MM.1S (cell line): Measurements from ENCODE around the gene COBLL1.
A peak's percentile ranks its signal among the peaks of the same experiment; 100 is the strongest.

ENCODE experiments used
- DNase-seq: peaks from one replicate; pipeline ENCODE4 v3.0.0-alpha.2; 2015
- H2AFZ ChIP-seq: fragments of 300-600 bp; sonication (generic); 2 replicates; pipeline ENCODE4 v1.6.0; 2016; ENCODE audit warnings: antibody characterized with exemption, low read length
- H3F3A ChIP-seq: fragments of 300-600 bp; sonication (generic); 2 replicates; pipeline ENCODE4 v1.6.1; 2016; ENCODE audit warnings: mild to moderate bottlenecking, antibody characterized with exemption, low read length, moderate library complexity, mixed read lengths; ENCODE audit not compliant: insufficient read depth
- H3K27ac ChIP-seq: fragments of 300-600 bp; sonication (generic); 2 replicates; pipeline ENCODE4 v1.5.1; 2016; ENCODE audit warnings: mild to moderate bottlenecking, low read length
- H3K27me3 ChIP-seq: fragments of 300-600 bp; sonication (generic); replicated peaks from 2 replicates; pipeline ENCODE4 v1.6.0; 2016; ENCODE audit warnings: low read length; ENCODE audit not compliant: insufficient read depth
- H3K36me3 ChIP-seq: fragments of 300-600 bp; sonication (generic); replicated peaks from 2 replicates; pipeline ENCODE4 v1.6.1; 2016; ENCODE audit warnings: mild to moderate bottlenecking, low read length, mixed read lengths; ENCODE audit not compliant: insufficient read depth
- H3K4me1 ChIP-seq: fragments of 300-600 bp; sonication (generic); 2 replicates; pipeline ENCODE4 v1.6.1; 2016; ENCODE audit warnings: low read length, mixed read lengths
- H3K4me2 ChIP-seq: fragments of 300-600 bp; sonication (generic); 2 replicates; pipeline ENCODE4 v1.6.0; 2016; ENCODE audit warnings: low read depth, low read length
- H3K4me3 ChIP-seq: fragments of 300-600 bp; sonication (generic); 2 replicates; pipeline ENCODE4 v1.5.1; 2016; ENCODE audit warnings: low read length, mixed read lengths
- H3K79me2 ChIP-seq: fragments of 300-600 bp; sonication (generic); 2 replicates; pipeline ENCODE4 v1.6.1; 2016; ENCODE audit warnings: mixed run types, low read length, mixed read lengths
- H3K9ac ChIP-seq: fragments of 300-600 bp; sonication (generic); 2 replicates; pipeline ENCODE4 v1.6.1; 2016; ENCODE audit warnings: low read length, mixed read lengths
- H3K9me2 ChIP-seq: fragments of 300-600 bp; sonication (generic); replicated peaks from 2 replicates; pipeline ENCODE4 v1.6.1; 2016; ENCODE audit warnings: mild to moderate bottlenecking, low read length, mixed read lengths; ENCODE audit not compliant: insufficient read depth
- H3K9me3 ChIP-seq: fragments of 300-600 bp; sonication (generic); replicated peaks from 2 replicates; pipeline ENCODE4 v1.6.1; 2016; ENCODE audit warnings: mild to moderate bottlenecking, low read length, mixed read lengths; ENCODE audit not compliant: insufficient read depth
- H4K20me1 ChIP-seq: fragments of 300-600 bp; sonication (generic); 2 replicates; pipeline ENCODE4 v1.6.1; 2016; ENCODE audit warnings: mild to moderate bottlenecking, low read length, moderate library complexity, mixed read lengths; ENCODE audit not compliant: insufficient read depth
- CTCF ChIP-seq: fragments of 300-600 bp; sonication (generic); IDR thresholded peaks from 2 replicates; pipeline ENCODE4 v1.5.1; 2016; ENCODE audit warnings: antibody characterized with exemption, low read length, mixed read lengths
- EZH2 ChIP-seq: fragments of 300-600 bp; sonication (generic); optimal IDR thresholded peaks from 2 replicates; pipeline ENCODE3; 2017; ENCODE audit warnings: low read depth, mild to moderate bottlenecking, antibody characterized with exemption, low read length, mixed read lengths
- EZH2phosphoT487 ChIP-seq: fragments of 300-600 bp; sonication (generic); IDR thresholded peaks from 2 replicates; pipeline ENCODE4 v1.6.1; 2018; ENCODE audit warnings: antibody characterized with exemption, low read length

The COBLL1 gene

GRCh38 chr2:164756773-164757172, 84.8 kb downstream of the COBLL1 start:
- H3K27ac ChIP-seq: no peak overlapping the region
- H3K36me3 ChIP-seq: no peaks in the 10 kb centered on the region
- no peaks in the 10 kb centered on the region for H3K9me3 ChIP-seq
- TF ChIP-seq EZH2phosphoT487: no peak
- no peak for TF ChIP-seq EZH2
- TF ChIP-seq CTCF: no peak
- no peaks in the 10 kb centered on the region for H4K20me1 ChIP-seq
- H2AFZ ChIP-seq: no peak overlapping the region
- H3K27me3 ChIP-seq: no peaks in the 10 kb centered on the region
- no peak overlapping the region for H3K9ac ChIP-seq
- H3K4me3 ChIP-seq: no peak overlapping the region
- H3K79me2 ChIP-seq: peaks cover 52% of the 10 kb centered on the region
- no peaks in the 10 kb centered on the region for H3K9me2 ChIP-seq
- H3K4me1 ChIP-seq: peaks cover 31% of the 10 kb centered on the region
- no peak for DNase-seq
- peaks cover 27% of the 10 kb centered on the region for H3F3A ChIP-seq
- no peak overlapping the region for H3K4me2 ChIP-seq

GRCh38 chr2:164755952-164756351, 85.7 kb downstream of the COBLL1 start:
- Histone ChIP-seq H3K4me3 (no peak overlapping the region), H3K36me3 (no peaks in the 10 kb centered on the region), H3K9ac (no peak overlapping the region), H3K9me2 (no peaks in the 10 kb centered on the region), H3K27ac (peak overlapping the region; percentile 97; the same call in 1 of the 2 replicates), H3K9me3 (no peaks in the 10 kb centered on the region), H3K4me2 (peak overlapping the region; percentile 70; the same call in 1 of the 2 replicates), H3F3A (peaks cover 22% of the 10 kb centered on the region), H3K27me3 (no peaks in the 10 kb centered on the region), H4K20me1 (no peaks in the 10 kb centered on the region), H2AFZ (no peak overlapping the region), H3K4me1 (peaks cover 26% of the 10 kb centered on the region), H3K79me2 (peaks cover 56% of the 10 kb centered on the region)
- no peak for DNase-seq
- TF ChIP-seq EZH2phosphoT487: no peak
- TF ChIP-seq CTCF: no peak
- TF ChIP-seq EZH2: no peak

- Histone ChIP-seq H3K4me3 (peak overlapping the region; percentile 64), H3K27me3 (no peaks in the 10 kb centered on the region), H4K20me1 (no peaks in the 10 kb centered on the region), H3K4me1 (peaks cover 24% of the 10 kb centered on the region), H3K4me2 (peak overlapping the region; percentile 70), H3K79me2 (peaks cover 44% of the 10 kb centered on the region), H3K36me3 (no peaks in the 10 kb centered on the region), H3K9ac (peak overlapping the region; percentile 75), H3K9me3 (no peaks in the 10 kb centered on the region), H3K27ac (peak overlapping the region; percentile 97), H3F3A (peaks cover 22% of the 10 kb centered on the region), H2AFZ (peak overlapping the region; percentile 50), H3K9me2 (no peaks in the 10 kb centered on the region)
- DNase-seq: peak; percentile 88
- TF ChIP-seq EZH2phosphoT487 (no peak), EZH2 (no peak), CTCF (no peak)
These were observed 87.2 kb downstream of the COBLL1 start for GRCh38 chr2:164754157-164755093.
